Stomach smooth muscle (tissue), 2 donors: ENCODE data around the gene KCND1.

Source experiments
- H3K27ac ChIP-seq: one replicate; pipeline ENCODE4 v1.7.0; 2013; ENCODE audit warnings: mild to moderate bottlenecking, low read length, inconsistent platforms
- H3K27me3 ChIP-seq, 2 donors: one replicate each; pipeline ENCODE4 v1.7.0; 2013; ENCODE audit warnings: low read length in 2 of 2; ENCODE audit not compliant: insufficient read depth in 2 of 2, control insufficient read depth in 1 of 2
- H3K36me3 ChIP-seq, 2 donors: one replicate each; pipeline ENCODE4 v1.7.0; 2013; ENCODE audit warnings: low read length in 2 of 2; ENCODE audit not compliant: control insufficient read depth in 2 of 2, insufficient read depth in 2 of 2
- H3K4me1 ChIP-seq: one replicate; pipeline ENCODE4 v1.7.0; 2013; ENCODE audit warnings: low read length; ENCODE audit not compliant: control insufficient read depth, insufficient read depth
- H3K4me3 ChIP-seq, 2 donors: one replicate each; pipeline ENCODE4 v1.7.0; 2013; ENCODE audit warnings: low read length in 2 of 2
- H3K9ac ChIP-seq, 2 donors: one replicate each; pipeline ENCODE4 v1.7.0; 2013; ENCODE audit warnings: low read length in 2 of 2, mild to moderate bottlenecking in 1 of 2
- H3K9me3 ChIP-seq, 2 donors: one replicate each; pipeline ENCODE4 v1.7.0; 2013; ENCODE audit warnings: low read length in 2 of 2; ENCODE audit not compliant: control insufficient read depth in 2 of 2
- donor health status: healthy.
- donor health status: Pancreatic carcinoma.

KCND1 gene

DNA sequence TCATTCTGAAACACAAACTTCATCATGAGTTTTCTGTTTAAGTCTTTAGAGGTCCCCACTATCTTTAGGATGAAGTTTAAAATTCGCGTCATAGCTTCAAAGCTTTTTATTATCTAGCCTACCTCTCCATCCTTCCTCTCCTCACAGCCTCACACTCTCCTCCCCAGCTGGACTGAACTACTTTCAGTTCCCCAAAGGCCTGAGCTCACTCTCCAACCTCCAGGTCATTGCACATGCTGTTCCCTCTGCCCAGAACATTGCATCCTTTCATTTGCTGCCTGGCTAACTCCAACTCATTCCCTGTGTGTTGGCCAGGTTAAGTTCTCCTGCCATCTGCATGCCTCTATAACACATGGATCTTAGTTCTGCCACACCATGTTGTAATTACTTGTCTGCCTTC is 11.4 kb downstream of the KCND1 start:
- Histone ChIP-seq H3K9ac (no peak overlapping the region), H3K4me1 (peaks cover 22% of the 10 kb centered on the region), H3K36me3 (peaks cover 2 to 8% of the 10 kb centered on the region in 2 donors), H3K4me3 (no peak overlapping the region), H3K27me3 (no peaks in the 10 kb centered on the region), H3K9me3 (no peaks in the 10 kb centered on the region), H3K27ac (no peak overlapping the region)

GRCh38 chrX:48958635-48959094 is 13.0 kb downstream of the KCND1 start:
- H3K9ac ChIP-seq, result peak overlapping the region; percentile 76 to 78
- peaks cover 30% of the 10 kb centered on the region for H3K4me1 ChIP-seq
- H3K27me3 ChIP-seq, result no peaks in the 10 kb centered on the region

DNA sequence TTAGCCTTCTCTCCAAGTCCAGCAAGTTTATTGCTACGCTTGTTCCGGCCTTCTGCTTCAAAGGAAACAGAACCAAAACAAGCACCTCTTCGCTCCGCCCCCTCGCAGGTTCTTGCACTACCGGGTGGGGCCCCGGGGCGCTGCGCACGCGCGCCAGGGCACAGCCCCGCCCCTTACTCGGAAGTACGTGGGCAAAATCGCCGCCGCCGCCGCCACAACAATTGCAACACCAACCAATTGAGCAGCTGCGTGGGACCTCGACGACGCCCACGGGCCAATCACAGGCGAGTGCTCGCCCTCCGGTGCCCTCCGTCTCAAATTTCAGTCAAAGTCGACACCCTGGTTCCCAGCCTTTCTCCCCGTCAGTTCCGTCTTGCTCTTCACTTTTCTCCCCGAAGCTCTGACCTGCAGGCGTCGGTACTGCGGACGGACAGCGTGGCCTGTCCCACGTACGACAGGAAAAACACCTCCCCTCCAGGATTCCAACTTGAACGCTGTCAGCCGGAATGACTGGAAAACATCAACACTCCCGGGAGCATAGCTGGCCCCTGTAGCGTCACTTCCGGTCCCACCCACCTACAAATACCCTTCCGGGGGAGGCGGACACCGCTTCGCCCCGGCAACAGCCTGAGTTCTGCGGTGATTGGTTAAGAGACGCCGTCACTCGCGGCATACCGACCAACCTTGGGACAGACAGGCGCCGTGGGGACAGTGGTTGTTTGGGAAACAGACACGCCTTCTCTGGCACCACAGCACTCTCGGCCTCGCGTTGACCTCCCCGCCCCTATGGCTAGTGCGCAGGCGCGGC is 13.6 kb downstream of the KCND1 start:
- peak overlapping the region; percentile 94 for H3K27ac ChIP-seq
- no peaks in the 10 kb centered on the region for H3K9me3 ChIP-seq
- H3K36me3 ChIP-seq, result peaks cover 2 to 10% of the 10 kb centered on the region in 2 donors
- peaks cover 35% of the 10 kb centered on the region for H3K4me1 ChIP-seq
- no peaks in the 10 kb centered on the region for H3K27me3 ChIP-seq
- peak overlapping the region; percentile 77 to 82 for H3K4me3 ChIP-seq
- H3K9ac ChIP-seq, result peak overlapping the region; percentile 81 to 88

More at GRCh38 chrX:48958635-48959094, 13.0 kb downstream of the KCND1 start:
- peaks cover 2 to 10% of the 10 kb centered on the region in 2 donors for H3K36me3 ChIP-seq
- peak overlapping the region; percentile 67 to 82 for H3K4me3 ChIP-seq
- peak overlapping the region; percentile 94 for H3K27ac ChIP-seq
- no peaks in the 10 kb centered on the region for H3K9me3 ChIP-seq

GRCh38 chrX:48957477-48957826 is 14.2 kb downstream of the KCND1 start, which contains the start of gene OTUD5:
Gene OTUD5 (minus strand): TSS chrX:48957607. CDS start chrX:48957570, 37 bp downstream.
- peak within 1 kb of the TSS; percentile 94 for H3K27ac ChIP-seq
- peak within 1 kb of the TSS; percentile 81 to 88 for H3K9ac ChIP-seq
- peaks cover 39% of the 10 kb centered on the region for H3K4me1 ChIP-seq
- H3K4me3 ChIP-seq, result peak within 1 kb of the TSS; percentile 82 to 85
- peaks cover 2 to 10% of the 10 kb centered on the region in 2 donors for H3K36me3 ChIP-seq
- H3K9me3 ChIP-seq, result no peaks in the 10 kb centered on the region
- H3K27me3 ChIP-seq, result no peaks in the 10 kb centered on the region

GRCh38 chrX:48956728-48957414 is 14.8 kb downstream of the KCND1 start:
- no peaks in the 10 kb centered on the region for H3K27me3 ChIP-seq
- H3K36me3 ChIP-seq, result peaks cover 2 to 10% of the 10 kb centered on the region in 2 donors
- peaks cover 43% of the 10 kb centered on the region for H3K4me1 ChIP-seq
- peak overlapping the region; percentile 82 to 85 for H3K4me3 ChIP-seq
- H3K9me3 ChIP-seq, result no peaks in the 10 kb centered on the region
- H3K9ac ChIP-seq, result peak overlapping the region; percentile 73 to 83
- H3K27ac ChIP-seq, result peak overlapping the region; percentile 55

DNA sequence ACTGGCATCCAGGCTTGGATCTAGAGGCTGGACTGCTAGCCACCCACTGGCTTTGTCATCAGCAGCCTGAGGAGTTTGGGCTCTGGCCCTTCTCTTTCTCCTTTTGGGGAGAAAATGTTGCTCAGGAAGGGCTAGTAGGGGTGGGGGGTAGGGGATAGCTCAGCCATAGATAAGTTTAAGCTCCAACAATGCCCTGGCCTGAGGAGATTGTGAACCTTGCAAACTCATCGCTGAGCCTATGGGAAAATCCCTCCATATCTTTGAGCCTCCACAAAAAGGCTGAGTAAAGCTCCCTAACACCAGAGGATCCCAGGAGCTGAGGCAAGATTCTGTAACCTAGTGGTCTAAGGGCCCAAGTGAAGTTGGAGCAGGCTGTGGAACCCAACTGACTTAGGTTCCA is 23.1 kb downstream of the KCND1 start:
- Histone ChIP-seq H3K9ac (no peak overlapping the region), H3K4me1 (peaks cover 13% of the 10 kb centered on the region), H3K4me3 (no peak overlapping the region), H3K36me3 (no peaks in the 10 kb centered on the region), H3K9me3 (peaks cover 0 to 2% of the 10 kb centered on the region in 2 donors), H3K27me3 (peaks cover 0 to 4% of the 10 kb centered on the region in 2 donors), H3K27ac (no peak overlapping the region)

DNA sequence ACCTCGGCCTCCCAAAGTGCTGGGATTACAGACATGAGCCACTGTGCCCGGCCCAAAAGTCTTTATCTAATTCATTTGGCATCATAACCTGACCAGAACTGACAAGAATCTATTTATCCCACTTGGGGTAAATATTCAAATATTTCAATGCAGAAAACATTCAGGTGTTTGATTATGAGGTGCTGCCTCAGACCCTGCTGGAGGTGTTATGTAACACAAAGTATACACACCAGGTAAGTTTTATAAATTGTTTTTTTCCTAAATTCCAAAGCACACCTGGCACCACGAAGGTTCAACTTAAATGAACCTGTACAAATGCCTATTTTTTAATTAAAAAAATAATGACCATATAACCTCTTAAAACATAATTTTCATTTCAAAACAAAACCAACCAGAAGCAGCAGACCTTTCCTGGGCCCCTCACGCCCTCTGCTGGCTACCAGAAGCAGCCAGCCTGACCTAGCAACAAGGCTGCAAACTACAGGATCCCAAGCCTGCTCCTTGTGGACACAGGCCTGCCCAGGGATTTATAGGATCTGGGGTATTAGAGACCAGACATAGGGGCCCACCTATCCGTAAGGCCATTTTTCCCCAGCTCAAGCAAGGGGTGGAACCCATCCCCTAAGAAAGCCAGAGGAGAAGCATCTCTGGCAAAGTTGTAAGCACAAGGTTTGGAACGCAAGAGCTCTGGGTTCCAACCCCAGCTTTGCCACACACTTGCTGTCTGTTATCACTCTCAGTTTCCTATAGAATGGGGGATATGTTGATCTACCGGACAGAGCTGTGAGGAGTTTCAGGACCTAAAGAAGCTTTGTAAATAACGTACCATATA is 25.9 kb downstream of the KCND1 start:
- peaks cover 0 to 6% of the 10 kb centered on the region in 2 donors for H3K27me3 ChIP-seq
- no peak overlapping the region for H3K27ac ChIP-seq
- peaks cover 0 to 2% of the 10 kb centered on the region in 2 donors for H3K9me3 ChIP-seq
- no peak overlapping the region for H3K4me3 ChIP-seq
- H3K36me3 ChIP-seq, result no peaks in the 10 kb centered on the region
- peaks cover 2% of the 10 kb centered on the region for H3K4me1 ChIP-seq
- H3K9ac ChIP-seq, result no peak overlapping the region

GRCh38 chrX:48942895-48943294 is 28.7 kb downstream of the KCND1 start:
- H3K9ac ChIP-seq, result no peak overlapping the region
- H3K4me3 ChIP-seq, result no peak overlapping the region
- H3K27ac ChIP-seq, result no peak overlapping the region
- peaks cover 7% of the 10 kb centered on the region for H3K4me1 ChIP-seq
- H3K9me3 ChIP-seq, result no peaks in the 10 kb centered on the region
- H3K27me3 ChIP-seq, result peaks cover 0 to 14% of the 10 kb centered on the region in 2 donors
- H3K36me3 ChIP-seq, result peaks cover 0 to 3% of the 10 kb centered on the region in 2 donors

DNA sequence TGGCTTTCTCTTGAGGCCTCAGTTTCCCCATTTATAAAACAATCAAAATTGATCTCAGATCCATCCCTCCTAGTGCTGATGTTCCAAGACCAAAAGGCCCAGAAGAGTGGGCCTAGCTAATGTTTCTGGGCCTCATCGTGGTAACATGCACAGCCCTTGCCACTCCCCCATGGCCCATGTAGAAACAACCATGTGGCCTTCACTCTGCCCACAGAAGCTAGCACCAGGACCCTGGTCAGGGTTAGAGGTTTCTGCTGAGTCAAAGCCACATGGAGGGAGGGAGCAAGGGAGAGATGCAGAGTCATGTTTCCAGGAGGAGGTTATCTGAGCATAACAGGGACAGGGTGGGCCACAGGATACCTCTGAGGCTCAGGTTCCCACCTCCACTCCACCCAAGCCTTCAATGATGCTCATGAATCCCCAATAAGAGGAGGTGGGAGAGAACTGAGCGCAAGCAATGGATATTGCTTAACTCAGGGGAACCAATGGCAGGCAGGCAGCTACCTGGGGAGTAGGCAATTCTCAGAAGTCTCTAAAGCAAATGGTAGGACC is 31.2 kb downstream of the KCND1 start:
- H3K9ac ChIP-seq, result no peak overlapping the region
- H3K4me1 ChIP-seq, result peaks cover 11% of the 10 kb centered on the region

More for the DNA sequence above, 31.2 kb downstream of the KCND1 start:
- H3K4me3 ChIP-seq, result no peak overlapping the region
- H3K9me3 ChIP-seq, result no peaks in the 10 kb centered on the region
- peaks cover 0 to 3% of the 10 kb centered on the region in 2 donors for H3K36me3 ChIP-seq
- H3K27ac ChIP-seq, result no peak overlapping the region
- peaks cover 0 to 12% of the 10 kb centered on the region in 2 donors for H3K27me3 ChIP-seq
